Measurements from ENCODE around the gene ATP11C. TPM values are rescaled to one million over a fixed set of nuclear protein-coding genes. Genes with fewer than 3 reads are reported as not detected.

Gene ATP11C
- total RNA-seq, 2 experiments from 2014 or later, result 15.2 to 18.2 TPM

- intact Hi-C loops (cut with DNase I, micrococcal nuclease), result no loop called here
- ChIA-PET POLR2A (interaction anchor here (0.6 kb wide), 1 partner anchor 14 kb away, joined by 3 read pairs; no protein-coding TSS in a partner anchor), CTCF (interaction anchor here (1.2 kb wide), 1 partner anchor 8 kb away, joined by 3 read pairs; no protein-coding TSS in a partner anchor)
- H3K4me3 ChIP-seq (ENCODE audit: low read length), result no peak overlapping the region
- Mint-ChIP-seq H3K9me3 (peaks cover 3% of the 10 kb centered on the region), H3K27me3 (no peaks in the 10 kb centered on the region), H3K4me1 (ENCODE audit: low read depth) (no peaks in the 10 kb centered on the region), H3K36me3 (ENCODE audit: low read depth) (peaks cover 84% of the 10 kb centered on the region), H3K27ac (no peak overlapping the region), H3K4me3 (no peak overlapping the region)
- DNase-seq (no peak), ATAC-seq (ENCODE audit: poor library complexity) (no peak)
- no peaks in the 10 kb centered on the region for H3K27me3 ChIP-seq (ENCODE audit: control insufficient read depth in 1 of 2, insufficient read depth in 2 of 2, low read length in 2 of 2)
- peaks cover 17% of the 10 kb centered on the region for H3K36me3 ChIP-seq (ENCODE audit: insufficient read depth, low read length)
- no peak for TF ChIP-seq CTCF (IDR thresholded peaks at IDR 0.05)
- no peak overlapping the region for H3K27ac ChIP-seq (ENCODE audit: low read depth in 1 of 2, low read length in 2 of 2)
- H3K4me1 ChIP-seq (ENCODE audit: insufficient read depth, low read length), result no peaks in the 10 kb centered on the region
- peaks cover 0 to 5% of the 10 kb centered on the region in 2 experiments for H3K9me3 ChIP-seq (ENCODE audit: control insufficient read depth in 1 of 2, insufficient read depth in 1 of 2, low read length in 2 of 2)
Observed at GRCh38 chrX:139750390-139750789, 182.5 kb downstream of the ATP11C start.

GRCh38 chrX:139739138-139739537 is 193.7 kb downstream of the ATP11C start:
- DNase-seq (peak in 4 of 14 experiments; percentile 2 to 58 (median 7)), ATAC-seq (ENCODE audit: poor library complexity) (peak; percentile 67)
- TF ChIP-seq CTCF (IDR thresholded peaks at IDR 0.05), result no peak
- H3K9me3 Mint-ChIP-seq, result no peaks in the 10 kb centered on the region
- Histone ChIP-seq H3K4me1 (ENCODE audit: insufficient read depth, low read length) (no peaks in the 10 kb centered on the region), H3K36me3 (ENCODE audit: insufficient read depth, low read length) (peaks cover 9% of the 10 kb centered on the region), H3K4me3 (ENCODE audit: low read length) (no peak overlapping the region), H3K27me3 (ENCODE audit: control insufficient read depth in 1 of 2, insufficient read depth in 2 of 2, low read length in 2 of 2) (no peaks in the 10 kb centered on the region), H3K9me3 (ENCODE audit: control insufficient read depth in 1 of 2, insufficient read depth in 1 of 2, low read length in 2 of 2) (no peaks in the 10 kb centered on the region), H3K27ac (ENCODE audit: low read depth in 1 of 2, low read length in 2 of 2) (no peak overlapping the region)
- peaks cover 25% of the 10 kb centered on the region for H3K4me1 Mint-ChIP-seq (ENCODE audit: low read depth)
- H3K4me3 Mint-ChIP-seq, result no peak overlapping the region
- intact Hi-C loops (cut with DNase I, micrococcal nuclease), result no loop called here
- no peaks in the 10 kb centered on the region for H3K27me3 Mint-ChIP-seq
- ChIA-PET POLR2A (no interaction called here), CTCF (no interaction called here)
- peak overlapping the region; percentile 80 for H3K27ac Mint-ChIP-seq
- H3K36me3 Mint-ChIP-seq (ENCODE audit: low read depth), result peaks cover 63% of the 10 kb centered on the region

GRCh38 chrX:139738581-139738980 is 194.3 kb downstream of the ATP11C start:
- no peak for TF ChIP-seq CTCF (IDR thresholded peaks at IDR 0.05)
- Histone ChIP-seq H3K36me3 (ENCODE audit: insufficient read depth, low read length) (peaks cover 11% of the 10 kb centered on the region), H3K9me3 (ENCODE audit: control insufficient read depth in 1 of 2, insufficient read depth in 1 of 2, low read length in 2 of 2) (no peaks in the 10 kb centered on the region), H3K27me3 (ENCODE audit: control insufficient read depth in 1 of 2, insufficient read depth in 2 of 2, low read length in 2 of 2) (no peaks in the 10 kb centered on the region), H3K27ac (ENCODE audit: low read depth in 1 of 2, low read length in 2 of 2) (no peak overlapping the region), H3K4me3 (ENCODE audit: low read length) (no peak overlapping the region), H3K4me1 (ENCODE audit: insufficient read depth, low read length) (no peaks in the 10 kb centered on the region)
- H3K4me1 Mint-ChIP-seq (ENCODE audit: low read depth), result peaks cover 25% of the 10 kb centered on the region
- ATAC-seq (ENCODE audit: poor library complexity) (peak; percentile 79), DNase-seq (peak in 2 of 14 experiments; percentile 3 to 20)
- ChIA-PET CTCF (no interaction called here), POLR2A (no interaction called here)
- H3K36me3 Mint-ChIP-seq (ENCODE audit: low read depth), result peaks cover 64% of the 10 kb centered on the region
- no peaks in the 10 kb centered on the region for H3K27me3 Mint-ChIP-seq
- intact Hi-C loops (cut with DNase I, micrococcal nuclease), result no loop called here
- H3K9me3 Mint-ChIP-seq, result no peaks in the 10 kb centered on the region
- peak overlapping the region; percentile 20 for H3K4me3 Mint-ChIP-seq
- peak overlapping the region; percentile 80 for H3K27ac Mint-ChIP-seq
